OCI-LY1 (cell line): ENCODE measurements around the gene SDK1.
"Not testable (repeated sequence)": the region's sequence is repeated elsewhere in the genome, so short reads cannot be mapped to it uniquely, and the experiment has no call there.

Experiments
- H2AFZ ChIP-seq: fragments of 200-600 bp; sonication (generic), shearing (Covaris generic); 2 replicates; pipeline ENCODE4 v1.6.0; 2014; ENCODE audit warnings: antibody characterized with exemption, mild to moderate bottlenecking, low read length
- H3F3A ChIP-seq: fragments of 200-600 bp; sonication (generic), shearing (Covaris generic); 2 replicates; pipeline ENCODE4 v1.6.0; 2014; ENCODE audit warnings: mild to moderate bottlenecking, antibody characterized with exemption, low read length, moderate library complexity; ENCODE audit not compliant: insufficient read depth
- H3K27ac ChIP-seq: fragments of 200-600 bp; sonication (generic); 2 replicates; pipeline ENCODE4 v1.5.1; 2014; ENCODE audit warnings: low read length, mixed run types, mild to moderate bottlenecking, low read depth; ENCODE audit not compliant: poor library complexity, severe bottlenecking
- H3K27me3 ChIP-seq: fragments of 200-600 bp; sonication (generic); 2 replicates; pipeline ENCODE4 v1.6.0; 2014; ENCODE audit warnings: antibody characterized with exemption, mild to moderate bottlenecking, low read length, moderate library complexity; ENCODE audit not compliant: insufficient read depth
- H3K36me3 ChIP-seq: fragments of 200-600 bp; sonication (generic); 2 replicates; pipeline ENCODE4 v1.6.1; 2014; ENCODE audit warnings: mild to moderate bottlenecking, antibody characterized with exemption, low read length, moderate library complexity, mixed read lengths; ENCODE audit not compliant: insufficient read depth
- H3K4me1 ChIP-seq: fragments of 200-600 bp; sonication (generic); 2 replicates; pipeline ENCODE4 v1.5.1; 2014; ENCODE audit warnings: mild to moderate bottlenecking, low read length, moderate library complexity; ENCODE audit not compliant: insufficient read depth, severe bottlenecking
- H3K4me2 ChIP-seq: fragments of 200-600 bp; sonication (generic), shearing (Covaris generic); 2 replicates; pipeline ENCODE4 v1.6.1; 2014; ENCODE audit warnings: low read length
- H3K4me3 ChIP-seq: fragments of 200-600 bp; sonication (generic); 2 replicates; pipeline ENCODE4 v1.5.1; 2014; ENCODE audit warnings: low read length, low read depth, mild to moderate bottlenecking, mixed read lengths; ENCODE audit not compliant: poor library complexity, severe bottlenecking
- H3K79me2 ChIP-seq: fragments of 200-600 bp; shearing (Covaris generic); 2 replicates; pipeline ENCODE4 v1.6.1; 2016; ENCODE audit warnings: mixed run types, low read length, mixed read lengths; ENCODE audit not compliant: insufficient read depth
- H3K9ac ChIP-seq: fragments of 200-600 bp; sonication (generic), shearing (Covaris generic); 2 replicates; pipeline ENCODE4 v1.6.1; 2014; ENCODE audit warnings: mild to moderate bottlenecking, low read length, mixed read lengths
- H3K9me2 ChIP-seq: fragments of 200-600 bp; sonication (generic), shearing (Covaris generic); 2 replicates; pipeline ENCODE4 v1.6.1; 2014; ENCODE audit warnings: low read depth, mild to moderate bottlenecking, low read length, mixed read lengths
- H3K9me3 ChIP-seq: fragments of 200-600 bp; shearing (Covaris generic); 2 replicates; pipeline ENCODE4 v1.6.1; 2014; ENCODE audit warnings: low read length, mixed read lengths
- H4K20me1 ChIP-seq: fragments of 200-600 bp; sonication (generic), shearing (Covaris generic); 2 replicates; pipeline ENCODE4 v1.6.0; 2016; ENCODE audit warnings: mild to moderate bottlenecking, low read length; ENCODE audit not compliant: insufficient read depth
- EZH2 ChIP-seq: fragments of 200-600 bp; sonication (generic), shearing (Covaris generic); IDR thresholded peaks from 2 replicates; pipeline ENCODE4 v1.8.0; 2017; ENCODE audit warnings: borderline replicate concordance, mixed run types, mild to moderate bottlenecking, antibody characterized with exemption, low read length, moderate library complexity, mixed read lengths
- TF ChIP-seq, protein P1 (sequence below): fragments of 200-600 bp; sonication (generic), shearing (Covaris generic); IDR thresholded peaks from 2 replicates; pipeline ENCODE4 v1.5.1; 2017; ENCODE audit warnings: mild to moderate bottlenecking, antibody characterized with exemption, low read length, moderate library complexity, mixed read lengths

SDK1 gene

DNA sequence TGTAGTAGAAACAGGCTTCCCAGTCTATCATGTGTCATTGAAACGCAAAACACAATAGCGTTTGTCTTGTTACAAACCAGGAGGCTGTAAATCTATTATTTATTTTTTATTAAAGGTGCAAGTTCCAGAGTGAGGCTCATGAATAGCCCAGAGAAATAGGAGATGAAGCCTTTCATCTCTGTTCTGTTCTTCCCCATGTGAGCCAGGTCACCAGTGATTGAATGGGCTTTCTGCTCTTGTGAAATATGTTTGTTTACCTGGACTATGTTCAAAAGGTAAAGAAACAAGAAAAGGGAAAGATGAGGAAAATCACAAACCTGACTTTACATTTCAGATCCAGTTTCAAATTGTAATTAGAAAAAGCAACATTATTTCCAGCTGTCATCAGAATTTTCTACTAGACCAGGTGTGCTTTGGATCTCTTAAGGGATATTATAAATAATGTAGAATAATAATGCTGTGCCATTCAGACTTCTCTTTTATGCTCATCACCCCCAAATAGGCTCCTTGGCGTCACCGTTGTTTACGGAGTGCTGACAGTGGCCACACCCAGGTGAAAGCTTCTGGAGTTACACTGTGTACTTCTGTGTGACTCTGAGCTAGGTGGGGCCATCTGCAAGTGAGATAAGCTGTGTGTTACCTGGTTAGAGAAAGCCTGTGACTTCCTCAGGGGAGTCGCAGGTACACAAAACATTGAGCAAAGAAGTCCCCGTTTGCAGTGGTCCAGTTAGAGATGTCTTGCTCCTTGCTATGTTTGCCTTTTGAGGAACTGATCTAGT is 274.9 kb downstream of the SDK1 start:
- TF ChIP-seq EZH2: no peak
- TF ChIP-seq, protein P1, sequence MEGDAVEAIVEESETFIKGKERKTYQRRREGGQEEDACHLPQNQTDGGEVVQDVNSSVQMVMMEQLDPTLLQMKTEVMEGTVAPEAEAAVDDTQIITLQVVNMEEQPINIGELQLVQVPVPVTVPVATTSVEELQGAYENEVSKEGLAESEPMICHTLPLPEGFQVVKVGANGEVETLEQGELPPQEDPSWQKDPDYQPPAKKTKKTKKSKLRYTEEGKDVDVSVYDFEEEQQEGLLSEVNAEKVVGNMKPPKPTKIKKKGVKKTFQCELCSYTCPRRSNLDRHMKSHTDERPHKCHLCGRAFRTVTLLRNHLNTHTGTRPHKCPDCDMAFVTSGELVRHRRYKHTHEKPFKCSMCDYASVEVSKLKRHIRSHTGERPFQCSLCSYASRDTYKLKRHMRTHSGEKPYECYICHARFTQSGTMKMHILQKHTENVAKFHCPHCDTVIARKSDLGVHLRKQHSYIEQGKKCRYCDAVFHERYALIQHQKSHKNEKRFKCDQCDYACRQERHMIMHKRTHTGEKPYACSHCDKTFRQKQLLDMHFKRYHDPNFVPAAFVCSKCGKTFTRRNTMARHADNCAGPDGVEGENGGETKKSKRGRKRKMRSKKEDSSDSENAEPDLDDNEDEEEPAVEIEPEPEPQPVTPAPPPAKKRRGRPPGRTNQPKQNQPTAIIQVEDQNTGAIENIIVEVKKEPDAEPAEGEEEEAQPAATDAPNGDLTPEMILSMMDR: no peak
- no peak overlapping the region for H3K4me3 ChIP-seq
- peaks cover 20% of the 10 kb centered on the region for H3K9me3 ChIP-seq
- H3K4me1 ChIP-seq: no peaks in the 10 kb centered on the region
- H3K79me2 ChIP-seq: no peaks in the 10 kb centered on the region
- H3K4me2 ChIP-seq: no peak overlapping the region
- no peaks in the 10 kb centered on the region for H3F3A ChIP-seq
- no peaks in the 10 kb centered on the region for H4K20me1 ChIP-seq
- no peak overlapping the region for H3K9ac ChIP-seq
- no peak overlapping the region for H3K27ac ChIP-seq
- no peak overlapping the region for H2AFZ ChIP-seq
- H3K36me3 ChIP-seq: peaks cover 12% of the 10 kb centered on the region; the same call in 1 of the 2 replicates
- H3K27me3 ChIP-seq: no peaks in the 10 kb centered on the region
- H3K9me2 ChIP-seq: no peaks in the 10 kb centered on the region

DNA sequence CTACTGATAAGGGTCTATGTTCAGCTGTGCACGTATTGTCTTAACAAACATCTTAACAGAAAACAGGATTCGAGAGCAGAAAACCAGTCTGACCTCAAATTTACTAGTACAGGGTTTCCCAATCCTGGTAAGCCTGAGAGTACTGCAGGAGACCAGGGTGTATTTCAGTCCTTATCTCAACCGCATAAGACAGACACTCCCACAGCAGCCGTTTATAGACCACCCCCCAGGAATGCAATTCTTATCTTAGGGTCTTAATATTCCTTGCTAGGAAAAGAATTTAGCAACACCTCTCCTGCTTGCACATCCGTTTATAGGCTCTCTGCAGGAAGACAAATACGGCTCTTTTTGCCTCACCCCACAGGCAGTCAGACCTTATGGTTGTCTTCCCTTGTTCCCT is 277.3 kb downstream of the SDK1 start:
- Histone ChIP-seq H3K9me3 (peaks cover 16% of the 10 kb centered on the region), H3K4me1 (no peaks in the 10 kb centered on the region), H3K27ac (no peak overlapping the region), H3K4me2 (no peak overlapping the region), H3K79me2 (no peaks in the 10 kb centered on the region), H3K9me2 (no peaks in the 10 kb centered on the region), H3K36me3 (0 out of 2 replicates have a peak, but pooled peaks cover 5% of the 10 kb centered on the region), H3F3A (no peaks in the 10 kb centered on the region), H3K4me3 (no peak overlapping the region), H3K9ac (no peak overlapping the region), H2AFZ (no peak overlapping the region), H4K20me1 (no peaks in the 10 kb centered on the region), H3K27me3 (no peaks in the 10 kb centered on the region)
- TF ChIP-seq, protein P1: no peak
- TF ChIP-seq EZH2: no peak

DNA sequence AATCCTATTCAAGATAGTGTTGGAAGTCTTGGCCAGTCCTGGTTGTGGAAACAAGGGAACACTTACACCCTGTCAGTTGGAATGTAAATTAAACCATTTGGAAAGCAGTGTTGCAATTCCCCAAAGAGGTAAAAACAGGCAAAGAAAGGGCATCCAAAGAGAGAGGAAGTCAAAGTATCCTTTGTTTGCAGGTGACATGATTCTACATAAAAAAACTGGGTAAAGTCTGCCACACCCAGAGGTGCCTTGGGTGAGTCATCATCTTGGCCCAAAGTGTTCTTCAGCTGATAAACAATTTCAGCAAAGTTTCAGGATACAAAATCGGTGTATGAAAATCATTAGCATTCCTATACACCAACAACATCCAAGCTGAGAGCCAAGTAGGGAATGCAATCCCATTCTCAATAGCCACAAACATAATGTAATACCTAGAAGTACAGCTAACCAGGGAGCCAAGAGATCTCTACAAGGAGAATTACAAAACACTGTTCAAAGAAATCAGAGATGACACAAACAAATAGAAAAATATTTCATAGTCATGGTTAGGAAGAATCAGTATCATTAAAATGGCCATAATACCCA is 278.7 kb downstream of the SDK1 start:
- Histone ChIP-seq H3F3A (no peaks in the 10 kb centered on the region), H3K4me2 (no peak overlapping the region), H3K27me3 (no peaks in the 10 kb centered on the region), H3K9me2 (no peaks in the 10 kb centered on the region), H3K36me3 (0 out of 2 replicates have a peak, but pooled peaks cover 5% of the 10 kb centered on the region), H3K79me2 (no peaks in the 10 kb centered on the region), H3K27ac (no peak overlapping the region), H2AFZ (no peak overlapping the region), H3K9ac (no peak overlapping the region), H3K9me3 (peaks cover 16% of the 10 kb centered on the region), H3K4me1 (no peaks in the 10 kb centered on the region), H3K4me3 (no peak overlapping the region), H4K20me1 (no peaks in the 10 kb centered on the region)
- no peak for TF ChIP-seq EZH2
- TF ChIP-seq, protein P1: no peak

DNA sequence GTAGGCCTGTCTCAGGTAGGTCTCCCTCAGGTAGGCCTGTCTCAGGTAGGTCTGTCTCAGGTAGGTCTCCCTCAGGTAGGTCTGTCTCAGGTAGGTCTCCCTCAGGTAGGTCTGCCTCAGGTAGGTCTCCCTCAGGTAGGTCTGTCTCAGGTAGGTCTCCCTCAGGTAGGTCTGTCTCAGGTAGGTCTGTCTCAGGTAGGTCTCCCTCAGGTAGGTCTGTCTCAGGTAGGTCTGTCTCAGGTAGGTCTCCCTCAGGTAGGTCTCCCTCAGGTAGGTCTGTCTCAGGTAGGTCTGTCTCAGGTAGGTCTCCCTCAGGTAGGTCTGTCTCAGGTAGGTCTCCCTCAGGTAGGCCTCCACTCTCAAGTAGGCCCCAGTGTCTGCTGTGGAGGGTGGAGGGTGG is 281.1 kb downstream of the SDK1 start:
- not testable (repeated sequence) for H3K9ac ChIP-seq, H4K20me1 ChIP-seq, H3K27me3 ChIP-seq, H3F3A ChIP-seq, H3K36me3 ChIP-seq, H3K9me2 ChIP-seq, H3K79me2 ChIP-seq, H3K27ac ChIP-seq, H3K4me2 ChIP-seq, H2AFZ ChIP-seq, H3K4me3 ChIP-seq
- Histone ChIP-seq H3K9me3 (peaks cover 13% of the 10 kb centered on the region), H3K4me1 (peaks cover 15% of the 10 kb centered on the region)
